Measurements from ENCODE around the gene YES1. TPM values are rescaled to one million over a fixed set of nuclear protein-coding genes. Genes with fewer than 3 reads are reported as not detected.

Gene YES1
- total RNA-seq, 4 donors from 2014 or later, result 78.4 to 101 (median 99.3) TPM

- TF ChIP-seq, protein P1, sequence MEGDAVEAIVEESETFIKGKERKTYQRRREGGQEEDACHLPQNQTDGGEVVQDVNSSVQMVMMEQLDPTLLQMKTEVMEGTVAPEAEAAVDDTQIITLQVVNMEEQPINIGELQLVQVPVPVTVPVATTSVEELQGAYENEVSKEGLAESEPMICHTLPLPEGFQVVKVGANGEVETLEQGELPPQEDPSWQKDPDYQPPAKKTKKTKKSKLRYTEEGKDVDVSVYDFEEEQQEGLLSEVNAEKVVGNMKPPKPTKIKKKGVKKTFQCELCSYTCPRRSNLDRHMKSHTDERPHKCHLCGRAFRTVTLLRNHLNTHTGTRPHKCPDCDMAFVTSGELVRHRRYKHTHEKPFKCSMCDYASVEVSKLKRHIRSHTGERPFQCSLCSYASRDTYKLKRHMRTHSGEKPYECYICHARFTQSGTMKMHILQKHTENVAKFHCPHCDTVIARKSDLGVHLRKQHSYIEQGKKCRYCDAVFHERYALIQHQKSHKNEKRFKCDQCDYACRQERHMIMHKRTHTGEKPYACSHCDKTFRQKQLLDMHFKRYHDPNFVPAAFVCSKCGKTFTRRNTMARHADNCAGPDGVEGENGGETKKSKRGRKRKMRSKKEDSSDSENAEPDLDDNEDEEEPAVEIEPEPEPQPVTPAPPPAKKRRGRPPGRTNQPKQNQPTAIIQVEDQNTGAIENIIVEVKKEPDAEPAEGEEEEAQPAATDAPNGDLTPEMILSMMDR (IDR thresholded peaks at IDR 0.05; ENCODE audit: low read depth), result no peak
These were observed 129.2 kb downstream of the YES1 start for GRCh38 chr18:682833-683232.

GRCh38 chr18:681985-682384 is 130.1 kb downstream of the YES1 start:
- TF ChIP-seq, protein P1 (IDR thresholded peaks at IDR 0.05; ENCODE audit: low read depth), result no peak

- TF ChIP-seq, protein P1 (IDR thresholded peaks at IDR 0.05; ENCODE audit: low read depth), result no peak
These were observed 131.7 kb downstream of the YES1 start for GRCh38 chr18:680392-680791.

DNA sequence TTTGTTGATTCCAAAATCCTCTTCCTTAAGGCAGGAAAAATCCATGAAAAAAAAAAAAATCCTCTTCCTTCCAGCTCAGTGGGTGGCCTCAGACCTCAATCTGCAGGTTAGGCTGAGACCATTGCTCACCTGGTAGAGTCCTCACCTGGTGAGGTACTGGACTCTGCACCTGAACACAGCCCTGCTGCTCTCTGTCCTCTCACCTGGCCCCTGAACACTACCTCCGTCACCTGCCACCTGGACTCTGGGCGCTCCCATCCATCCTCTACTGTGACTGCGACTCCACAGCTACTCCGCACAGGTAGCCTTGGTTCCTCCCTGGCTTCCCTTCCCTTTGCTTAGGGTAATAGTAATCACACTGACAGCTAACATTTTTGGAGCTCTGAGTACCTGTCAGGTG is 132.5 kb downstream of the YES1 start:
- TF ChIP-seq, protein P1 (IDR thresholded peaks at IDR 0.05; ENCODE audit: low read depth), result no peak

- TF ChIP-seq, protein P1 (IDR thresholded peaks at IDR 0.05; ENCODE audit: low read depth), result no peak
These were observed 133.4 kb downstream of the YES1 start for GRCh38 chr18:678482-679182.

GRCh38 chr18:677951-678381 is 134.1 kb downstream of the YES1 start:
- TF ChIP-seq, protein P1 (IDR thresholded peaks at IDR 0.05; ENCODE audit: low read depth), result no peak

DNA sequence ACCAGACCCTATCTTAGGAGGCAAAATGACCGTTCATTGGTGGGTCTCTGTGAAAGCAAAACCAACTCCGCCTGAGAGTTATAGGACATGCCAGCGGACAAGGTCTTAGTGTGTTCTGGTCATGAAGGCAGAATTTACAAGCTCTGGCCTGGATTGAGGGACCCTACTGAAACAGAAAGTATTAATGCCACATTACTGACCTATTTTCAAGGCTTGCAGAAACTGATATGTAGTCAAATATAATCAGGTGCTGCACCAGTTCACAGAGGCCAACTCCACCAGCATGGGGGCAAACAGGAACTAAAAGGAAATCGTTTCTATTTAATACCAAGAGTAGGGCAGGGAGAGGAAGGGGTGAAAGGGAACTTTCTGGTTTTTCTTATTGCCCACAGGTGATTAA is 134.9 kb downstream of the YES1 start:
- TF ChIP-seq, protein P1 (IDR thresholded peaks at IDR 0.05; ENCODE audit: low read depth), result no peak
